ENCODE measurements around the gene RPS6KA3. TPM values are rescaled to one million over a fixed set of nuclear protein-coding genes. Genes with fewer than 3 reads are reported as not detected.

The RPS6KA3 gene
- total RNA-seq, 1 experiment from 2014 or later = 9.2 TPM

DNA sequence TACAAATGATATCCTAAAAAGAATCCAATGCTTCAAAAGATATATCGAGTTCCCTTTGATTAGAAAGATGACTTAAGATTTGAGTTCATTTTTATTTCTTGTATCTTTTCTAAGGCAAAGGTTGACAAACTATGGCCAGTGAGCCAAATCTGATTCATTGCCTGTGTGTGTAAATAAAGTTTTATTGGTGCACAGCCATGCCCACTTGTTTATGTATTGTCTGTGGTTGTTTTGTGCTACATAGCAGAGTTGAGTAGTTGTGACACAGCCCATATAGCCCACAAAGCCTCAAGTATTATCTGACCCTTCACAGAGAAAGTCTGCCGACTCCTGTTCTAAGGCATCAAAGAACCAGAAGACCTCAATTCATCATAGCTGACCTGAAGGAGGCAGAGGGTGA, 92.9 kb downstream of the RPS6KA3 start:
- H2AFZ ChIP-seq (ENCODE audit: low read length) = no peak overlapping the region
- no peak for DNase-seq
- no peaks in the 10 kb centered on the region for H4K20me1 ChIP-seq (ENCODE audit: control insufficient read depth, insufficient read depth, insufficient read length)
- H3K79me2 ChIP-seq (ENCODE audit: insufficient read depth, low read length) = no peaks in the 10 kb centered on the region
- no peak overlapping the region for H3K56ac ChIP-seq (ENCODE audit: insufficient read length, low read depth, low read length)
- H3K4ac ChIP-seq (ENCODE audit: low read depth, low read length) = no peak overlapping the region
- no peak overlapping the region for H2BK15ac ChIP-seq (ENCODE audit: low read depth, low read length)
- H4K8ac ChIP-seq (replicated peaks; ENCODE audit: insufficient read length, low read depth, low read length) = no peak overlapping the region
- no peak overlapping the region for H4K91ac ChIP-seq (ENCODE audit: insufficient read length, low read depth, low read length)
- no peak overlapping the region for H3K4me2 ChIP-seq (ENCODE audit: insufficient read depth, insufficient read length, low read length)
- H3K36me3 Mint-ChIP-seq (ENCODE audit: insufficient read depth in 1 of 3, low read depth in 3 of 3) = peaks cover 5 to 23% (median 6%) of the 10 kb centered on the region in 3 experiments; a peak in 6 of 7 replicates
- no peaks in the 10 kb centered on the region for H3K4me1 ChIP-seq (ENCODE audit: insufficient read depth, low read length)
- H2AK5ac ChIP-seq (ENCODE audit: insufficient read length, low read length) = no peak overlapping the region
- H3K27ac ChIP-seq (ENCODE audit: insufficient read length, low read depth, low read length) = no peak overlapping the region
- no CpG with 5 or more reads among the region's 2 CpGs for WGBS (ENCODE audit: extremely low coverage, insufficient read length, low lambda C conversion rate)
- peaks cover 7% of the 10 kb centered on the region for H3K9me3 ChIP-seq (ENCODE audit: control insufficient read depth, low read depth, low read length)
- H3K27me3 Mint-ChIP-seq (ENCODE audit: low read depth) = no peaks in the 10 kb centered on the region; the same call in 1 of the 2 replicates
- H3K9ac ChIP-seq (ENCODE audit: extremely low read depth, insufficient read length, low read length) = no peak overlapping the region
- no peak overlapping the region for H3K27ac Mint-ChIP-seq
- no peak overlapping the region for H3K18ac ChIP-seq (ENCODE audit: insufficient read length, low read depth, low read length)
- no peak overlapping the region for H2BK120ac ChIP-seq (ENCODE audit: low read depth, low read length, poor library complexity, severe bottlenecking)
- no peak overlapping the region for H4K5ac ChIP-seq (ENCODE audit: insufficient read length, low read depth, low read length)
- H3K9me3 Mint-ChIP-seq = peaks cover 24 to 31% of the 10 kb centered on the region in 2 experiments
- H2BK5ac ChIP-seq (ENCODE audit: insufficient read length, low read length) = no peak overlapping the region
- H3K23ac ChIP-seq (ENCODE audit: insufficient read length, low read depth, low read length) = no peak overlapping the region
- no peak overlapping the region for H3K14ac ChIP-seq (ENCODE audit: insufficient read depth, low read length)
- TF ChIP-seq CTCF (conservative IDR thresholded peaks at IDR 0.05) = no peak
- H3K27me3 ChIP-seq (ENCODE audit: insufficient read depth, low read length) = no peaks in the 10 kb centered on the region
- no peaks in the 10 kb centered on the region for H3K4me1 Mint-ChIP-seq
- no peak overlapping the region for H3K4me3 Mint-ChIP-seq
- H3T11ph ChIP-seq (ENCODE audit: low read length) = no peak overlapping the region
- H3K23me2 ChIP-seq (ENCODE audit: insufficient read length, low read depth, low read length, poor library complexity, severe bottlenecking) = no peaks in the 10 kb centered on the region
- H3K79me1 ChIP-seq (ENCODE audit: insufficient read depth, low read depth, low read length, poor library complexity, severe bottlenecking) = no peaks in the 10 kb centered on the region
- no peak overlapping the region for H2BK20ac ChIP-seq (ENCODE audit: low read depth, low read length, poor library complexity, severe bottlenecking)
- no peak overlapping the region for H2BK12ac ChIP-seq (ENCODE audit: insufficient read length, low read depth, low read length)
